Parathyroid adenoma (tissue), 2 donors: Measurements from ENCODE around the gene MYO1B.

Experiments
- H2AFZ ChIP-seq: fragments of 300-600 bp; sonication (generic); one replicate; pipeline ENCODE4 v1.7.0; 2017; ENCODE audit warnings: antibody characterized with exemption, mild to moderate bottlenecking
- H3K27ac ChIP-seq: fragments of 300-600 bp; sonication (generic); one replicate; pipeline ENCODE4 v1.7.0; 2017
- H3K27me3 ChIP-seq: fragments of 300-600 bp; sonication (generic); one replicate; pipeline ENCODE4 v1.7.0; 2017; ENCODE audit warnings: low read length; ENCODE audit not compliant: control insufficient read depth, insufficient read depth
- H3K36me3 ChIP-seq: fragments of 300-600 bp; sonication (generic); one replicate; pipeline ENCODE4 v1.7.0; 2017; ENCODE audit warnings: low read length; ENCODE audit not compliant: control insufficient read depth, insufficient read depth
- H3K4me1 ChIP-seq: fragments of 300-600 bp; sonication (generic); one replicate; pipeline ENCODE4 v1.7.0; 2017; ENCODE audit warnings: control low read depth
- H3K4me2 ChIP-seq: fragments of 300-600 bp; sonication (generic); one replicate; pipeline ENCODE4 v1.7.0; 2017; ENCODE audit warnings: low read length
- H3K4me3 ChIP-seq: fragments of 300-600 bp; sonication (generic); one replicate; pipeline ENCODE4 v1.7.0; 2017; ENCODE audit warnings: low read depth, low read length
- H3K79me2 ChIP-seq: fragments of 300-600 bp; sonication (generic); one replicate; pipeline ENCODE4 v1.7.0; 2017; ENCODE audit warnings: control low read depth
- H3K9ac ChIP-seq: fragments of 300-600 bp; sonication (generic); one replicate; pipeline ENCODE4 v1.7.0; 2017; ENCODE audit warnings: mild to moderate bottlenecking
- H3K9me3 ChIP-seq: fragments of 300-600 bp; sonication (generic); one replicate; pipeline ENCODE4 v1.7.0; 2017; ENCODE audit warnings: low read length; ENCODE audit not compliant: control insufficient read depth
- CTCF ChIP-seq: fragments of 300-600 bp; sonication (generic); IDR thresholded peaks from one replicate; pipeline ENCODE4 v1.7.0; 2017; ENCODE audit warnings: antibody characterized with exemption, mild to moderate bottlenecking
- donor health status: primary hyperparathyroidism.

The MYO1B gene

GRCh38 chr2:191311156-191311555, 66.0 kb downstream of the MYO1B start:
- Histone ChIP-seq H3K4me2 (no peak overlapping the region), H2AFZ (no peak overlapping the region), H3K27me3 (no peaks in the 10 kb centered on the region), H3K9me3 (no peaks in the 10 kb centered on the region), H3K27ac (no peak overlapping the region), H3K4me3 (no peak overlapping the region), H3K79me2 (no peaks in the 10 kb centered on the region), H3K36me3 (no peaks in the 10 kb centered on the region), H3K4me1 (no peaks in the 10 kb centered on the region), H3K9ac (no peak overlapping the region)
- TF ChIP-seq CTCF = no peak

GRCh38 chr2:191311627-191312026, 66.4 kb downstream of the MYO1B start:
- Histone ChIP-seq H3K36me3 (no peaks in the 10 kb centered on the region), H3K79me2 (no peaks in the 10 kb centered on the region), H2AFZ (no peak overlapping the region), H3K4me2 (no peak overlapping the region), H3K4me3 (no peak overlapping the region), H3K4me1 (no peaks in the 10 kb centered on the region), H3K27me3 (no peaks in the 10 kb centered on the region), H3K9me3 (no peaks in the 10 kb centered on the region), H3K9ac (no peak overlapping the region), H3K27ac (no peak overlapping the region)
- TF ChIP-seq CTCF = no peak

- Histone ChIP-seq H3K79me2 (no peaks in the 10 kb centered on the region), H3K4me1 (no peaks in the 10 kb centered on the region), H2AFZ (no peak overlapping the region), H3K9me3 (no peaks in the 10 kb centered on the region), H3K4me2 (no peak overlapping the region), H3K27me3 (no peaks in the 10 kb centered on the region), H3K36me3 (no peaks in the 10 kb centered on the region), H3K4me3 (no peak overlapping the region), H3K27ac (no peak overlapping the region), H3K9ac (no peak overlapping the region)
- no peak for TF ChIP-seq CTCF
Measured at GRCh38 chr2:191312163-191312562, 67.0 kb downstream of the MYO1B start.

- Histone ChIP-seq H3K9ac (no peak overlapping the region), H3K27me3 (no peaks in the 10 kb centered on the region), H3K4me2 (no peak overlapping the region), H3K79me2 (no peaks in the 10 kb centered on the region), H3K36me3 (no peaks in the 10 kb centered on the region), H3K4me3 (no peak overlapping the region), H3K9me3 (no peaks in the 10 kb centered on the region), H3K27ac (no peak overlapping the region), H3K4me1 (no peaks in the 10 kb centered on the region), H2AFZ (no peak overlapping the region)
- no peak for TF ChIP-seq CTCF
Measured at GRCh38 chr2:191312662-191313061, 67.5 kb downstream of the MYO1B start.

- H3K4me3 ChIP-seq = no peak overlapping the region
- no peaks in the 10 kb centered on the region for H3K79me2 ChIP-seq
- no peaks in the 10 kb centered on the region for H3K27me3 ChIP-seq
- H3K4me1 ChIP-seq = peaks cover 11% of the 10 kb centered on the region
- H3K4me2 ChIP-seq = no peak overlapping the region
- TF ChIP-seq CTCF = no peak
- H3K9ac ChIP-seq = no peak overlapping the region
- H3K9me3 ChIP-seq = no peaks in the 10 kb centered on the region
- H2AFZ ChIP-seq = no peak overlapping the region
- no peaks in the 10 kb centered on the region for H3K36me3 ChIP-seq
- H3K27ac ChIP-seq = no peak overlapping the region
Measured at GRCh38 chr2:191314697-191315364, 69.6 kb downstream of the MYO1B start.
